Measurements from ENCODE around the gene SLC4A1. TPM values are rescaled to one million over a fixed set of nuclear protein-coding genes. Genes with fewer than 3 reads are reported as not detected.

SLC4A1 gene
- total RNA-seq, 1 experiment from 2014 or later = not detected

DNA sequence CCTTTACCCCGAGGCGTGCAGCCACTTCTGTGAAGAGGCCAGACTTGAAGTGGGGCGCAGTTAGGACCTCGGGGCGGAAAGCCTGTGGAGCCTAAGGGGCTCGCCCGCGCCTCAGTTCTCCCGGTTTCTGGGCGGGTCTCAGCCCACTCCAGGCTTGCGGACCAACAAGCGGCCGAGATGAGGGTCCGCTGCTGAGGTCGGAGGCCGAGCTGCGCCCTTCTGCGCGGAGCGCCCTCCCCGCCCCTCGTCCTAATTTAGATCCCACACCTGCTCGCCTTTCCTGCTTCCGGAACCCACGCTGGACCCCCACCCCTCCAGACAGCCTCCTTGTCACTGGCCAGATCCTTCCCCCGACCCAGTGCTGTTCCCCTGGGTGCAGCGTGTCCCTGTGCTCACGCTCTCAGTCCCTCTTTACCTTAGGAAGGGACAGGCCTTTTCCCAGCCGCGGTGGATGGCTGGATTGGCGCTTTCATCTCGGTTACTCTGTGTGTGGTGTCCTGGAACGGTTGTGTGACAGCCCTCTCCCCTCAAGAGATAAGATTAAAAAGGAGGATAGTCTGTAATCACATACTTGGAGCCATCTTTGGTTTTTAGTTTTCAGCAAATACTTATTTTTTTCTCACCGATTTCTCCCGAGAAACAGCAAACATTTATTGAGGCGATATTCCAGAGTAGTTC lies 67.3 kb downstream of the SLC4A1 start:
- peak overlapping the region; percentile 89 for H3K4me3 ChIP-seq (ENCODE audit: low read length)
- BruUV-seq (replicated peaks) = no TSS peak

DNA sequence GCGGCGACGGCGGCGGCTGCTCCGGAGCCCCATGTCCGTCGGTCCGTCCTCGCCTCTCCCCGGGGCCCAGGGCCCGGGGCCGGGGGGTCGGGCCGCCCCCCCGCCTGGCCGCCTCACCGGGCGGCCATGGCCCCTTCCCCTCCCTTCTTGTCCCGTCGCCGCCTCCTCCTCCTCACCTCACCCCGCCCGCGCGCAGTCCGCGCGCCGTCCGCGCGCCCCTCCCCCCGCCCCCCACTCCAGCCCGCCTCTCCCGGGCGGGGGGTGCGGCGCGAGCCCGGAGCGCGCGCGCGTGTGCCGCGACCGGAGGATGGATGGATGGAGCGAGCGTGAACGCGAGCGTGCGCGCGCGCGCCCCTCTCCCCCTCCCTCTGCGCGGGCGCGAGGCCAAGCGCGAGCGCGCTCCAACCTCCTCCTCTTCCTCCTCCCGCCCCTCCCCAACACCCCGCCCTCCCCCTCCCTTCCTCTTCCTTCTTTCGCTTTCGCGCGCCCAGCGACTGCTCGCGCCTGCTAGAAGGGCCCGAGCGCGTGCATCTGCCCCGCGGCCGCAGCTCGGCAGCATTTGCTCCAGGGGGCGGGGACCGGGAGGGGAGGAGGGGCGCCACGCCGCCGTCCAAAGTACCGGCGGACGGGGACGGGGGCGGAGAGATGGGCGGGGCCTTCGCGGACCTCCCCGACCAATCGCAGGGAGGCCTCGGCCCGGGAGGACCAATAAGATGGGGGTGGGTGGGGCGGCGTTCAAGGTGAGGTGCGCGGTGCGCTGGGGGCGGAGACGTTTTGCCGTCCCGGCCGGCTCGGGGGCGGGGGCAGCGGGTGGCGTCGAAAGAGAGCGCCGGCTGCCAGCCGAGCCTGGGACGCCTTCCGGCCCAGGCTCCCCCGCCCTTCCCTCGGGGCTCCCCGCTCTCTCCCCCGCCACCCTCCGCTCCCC lies 68.1 kb downstream of the SLC4A1 start, which contains the start of gene ATXN7L3:
ATXN7L3 (minus strand) TSS at position 332 of the 925 bp plus-strand sequence. CDS start 1,814 bp downstream, outside the sequence.
- CTCF ChIA-PET = interaction anchor here (0.5 to 0.8 kb wide), 5 partner anchors 14 to 1233 kb away, joined by 3 to 7 read pairs (median 4); no protein-coding TSS in a partner anchor

More for the DNA sequence above, 67.3 kb downstream of the SLC4A1 start:
- CTCF ChIA-PET = interaction anchor here (0.5 kb wide), 1 partner anchor 18 kb away, joined by 5 read pairs; no protein-coding TSS in a partner anchor
- H2AFZ ChIP-seq (ENCODE audit: low read length) = peak overlapping the region; percentile 88
- peaks cover 40% of the 10 kb centered on the region for H3K4me1 ChIP-seq (ENCODE audit: insufficient read depth, low read length)
- DNase-seq (no peak), ATAC-seq (peak; percentile 0)
- no peaks in the 10 kb centered on the region for H3K27me3 ChIP-seq (ENCODE audit: low read length)
- peaks cover 36% of the 10 kb centered on the region for H3K79me2 ChIP-seq (ENCODE audit: low read length)
- H3K36me3 ChIP-seq (ENCODE audit: low read depth, low read length) = peaks cover 14% of the 10 kb centered on the region
- peaks cover 4% of the 10 kb centered on the region for H3F3A ChIP-seq (ENCODE audit: low read length, unreplicated experiment)
- H3K9me2 ChIP-seq (replicated peaks; ENCODE audit: low read length) = no peaks in the 10 kb centered on the region
- no peaks in the 10 kb centered on the region for H4K20me1 ChIP-seq (ENCODE audit: low read length)
- POLR2A ChIA-PET (ENCODE audit: unreplicated experiment) = interaction anchor here (0.6 kb wide), 1 partner anchor 145 kb away, joined by 3 read pairs; the partner anchor contains the start of gene GRN
- H3K27ac ChIP-seq (ENCODE audit: low read length) = peak overlapping the region; percentile 79
- H3K9ac ChIP-seq (ENCODE audit: low read length) = peak overlapping the region; percentile 95
- H3K4me2 ChIP-seq (ENCODE audit: low read length) = peak overlapping the region; percentile 98
- TF ChIP-seq EZH2phosphoT487 (IDR thresholded peaks at IDR 0.05; ENCODE audit: borderline replicate concordance, low read length) = no peak
- TF ChIP-seq, protein P1, sequence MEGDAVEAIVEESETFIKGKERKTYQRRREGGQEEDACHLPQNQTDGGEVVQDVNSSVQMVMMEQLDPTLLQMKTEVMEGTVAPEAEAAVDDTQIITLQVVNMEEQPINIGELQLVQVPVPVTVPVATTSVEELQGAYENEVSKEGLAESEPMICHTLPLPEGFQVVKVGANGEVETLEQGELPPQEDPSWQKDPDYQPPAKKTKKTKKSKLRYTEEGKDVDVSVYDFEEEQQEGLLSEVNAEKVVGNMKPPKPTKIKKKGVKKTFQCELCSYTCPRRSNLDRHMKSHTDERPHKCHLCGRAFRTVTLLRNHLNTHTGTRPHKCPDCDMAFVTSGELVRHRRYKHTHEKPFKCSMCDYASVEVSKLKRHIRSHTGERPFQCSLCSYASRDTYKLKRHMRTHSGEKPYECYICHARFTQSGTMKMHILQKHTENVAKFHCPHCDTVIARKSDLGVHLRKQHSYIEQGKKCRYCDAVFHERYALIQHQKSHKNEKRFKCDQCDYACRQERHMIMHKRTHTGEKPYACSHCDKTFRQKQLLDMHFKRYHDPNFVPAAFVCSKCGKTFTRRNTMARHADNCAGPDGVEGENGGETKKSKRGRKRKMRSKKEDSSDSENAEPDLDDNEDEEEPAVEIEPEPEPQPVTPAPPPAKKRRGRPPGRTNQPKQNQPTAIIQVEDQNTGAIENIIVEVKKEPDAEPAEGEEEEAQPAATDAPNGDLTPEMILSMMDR (conservative IDR thresholded peaks at IDR 0.05; ENCODE audit: low read depth, low read length) = no peak
- no peak for TF ChIP-seq EZH2 (IDR thresholded peaks at IDR 0.05; ENCODE audit: low read length, unreplicated experiment)
- intact Hi-C loops (cut with micrococcal nuclease) = no loop called here
- no peaks in the 10 kb centered on the region for H3K9me3 ChIP-seq (ENCODE audit: low read length)

More for the DNA sequence above, 68.1 kb downstream of the SLC4A1 start, which contains the start of gene ATXN7L3:
- no TSS peak for BruUV-seq (replicated peaks)
- peak within 1 kb of the TSS; percentile 95 for H3K9ac ChIP-seq (ENCODE audit: low read length)
- peak within 1 kb of the TSS; percentile 88 for H2AFZ ChIP-seq (ENCODE audit: low read length)
- H3K4me2 ChIP-seq (ENCODE audit: low read length) = peak within 1 kb of the TSS; percentile 98
- no peaks in the 10 kb centered on the region for H3K9me3 ChIP-seq (ENCODE audit: low read length)
- peaks cover 4% of the 10 kb centered on the region for H3F3A ChIP-seq (ENCODE audit: low read length, unreplicated experiment)
- H3K36me3 ChIP-seq (ENCODE audit: low read depth, low read length) = peaks cover 22% of the 10 kb centered on the region
- peak within 1 kb of the TSS; percentile 79 for H3K27ac ChIP-seq (ENCODE audit: low read length)
- peaks cover 36% of the 10 kb centered on the region for H3K79me2 ChIP-seq (ENCODE audit: low read length)
- intact Hi-C loops (cut with micrococcal nuclease) = loop anchor here (10.0 kb wide), 1 partner anchor 305 kb away; the partner anchor contains the start of gene GPATCH8
- H3K9me2 ChIP-seq (replicated peaks; ENCODE audit: low read length) = no peaks in the 10 kb centered on the region
- DNase-seq (peak; percentile 99), ATAC-seq (peak; percentile 77)
- H4K20me1 ChIP-seq (ENCODE audit: low read length) = no peaks in the 10 kb centered on the region
- peak within 1 kb of the TSS; percentile 89 for H3K4me3 ChIP-seq (ENCODE audit: low read length)
- no peaks in the 10 kb centered on the region for H3K27me3 ChIP-seq (ENCODE audit: low read length)
- H3K4me1 ChIP-seq (ENCODE audit: insufficient read depth, low read length) = peaks cover 36% of the 10 kb centered on the region
- TF ChIP-seq EZH2 (IDR thresholded peaks at IDR 0.05; ENCODE audit: low read length, unreplicated experiment) = no peak
- no peak for TF ChIP-seq EZH2phosphoT487 (IDR thresholded peaks at IDR 0.05; ENCODE audit: borderline replicate concordance, low read length)
- POLR2A ChIA-PET (ENCODE audit: unreplicated experiment) = interaction anchor here (0.6 to 0.7 kb wide), 3 partner anchors 8 to 145 kb away, joined by 3 to 10 read pairs (median 6); partner anchors contain the start of gene GRN

All from PC-3 (cell line).